ENCODE data around the gene MRPL32.

MRPL32 gene

DNA sequence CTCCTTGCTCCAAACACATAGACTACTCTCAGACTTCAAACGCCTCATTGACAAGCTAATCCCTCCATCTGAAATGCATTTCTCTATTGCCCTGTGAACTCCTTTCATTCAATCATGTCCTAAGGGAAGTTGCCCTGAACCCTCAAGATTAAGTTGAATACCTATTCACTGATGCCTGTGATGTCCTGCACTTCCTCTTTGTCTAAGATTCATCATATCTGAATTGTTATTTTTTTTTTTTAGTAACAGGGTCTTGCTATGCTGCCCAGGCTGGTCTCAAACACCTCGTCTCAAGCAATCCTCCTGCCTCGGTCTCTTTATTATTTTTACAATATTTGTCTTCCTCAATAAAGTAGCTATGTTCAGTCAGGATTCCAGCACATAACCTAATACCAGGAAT is 3.4 kb upstream of the MRPL32 start:
- no peak for DNase-seq

DNA sequence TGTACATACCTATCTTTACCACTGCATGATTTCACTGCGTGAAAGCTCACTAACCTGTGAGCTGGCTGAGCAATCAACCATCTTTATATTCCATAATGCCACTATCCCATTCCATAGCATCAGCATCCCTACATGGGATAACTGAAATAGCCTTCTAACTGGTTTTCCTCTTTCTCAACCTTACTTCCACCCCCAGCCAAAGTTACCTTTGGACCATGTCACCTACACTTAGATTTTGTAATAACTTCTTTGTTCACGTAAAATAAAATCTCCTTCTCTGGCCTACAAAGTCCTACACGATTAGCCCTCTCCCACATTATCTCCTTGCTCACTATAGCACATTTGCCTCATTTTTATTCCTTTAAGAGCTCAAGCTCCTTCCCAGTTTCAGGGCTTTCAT is 2.7 kb upstream of the MRPL32 start:
- DNase-seq, result no peak

DNA sequence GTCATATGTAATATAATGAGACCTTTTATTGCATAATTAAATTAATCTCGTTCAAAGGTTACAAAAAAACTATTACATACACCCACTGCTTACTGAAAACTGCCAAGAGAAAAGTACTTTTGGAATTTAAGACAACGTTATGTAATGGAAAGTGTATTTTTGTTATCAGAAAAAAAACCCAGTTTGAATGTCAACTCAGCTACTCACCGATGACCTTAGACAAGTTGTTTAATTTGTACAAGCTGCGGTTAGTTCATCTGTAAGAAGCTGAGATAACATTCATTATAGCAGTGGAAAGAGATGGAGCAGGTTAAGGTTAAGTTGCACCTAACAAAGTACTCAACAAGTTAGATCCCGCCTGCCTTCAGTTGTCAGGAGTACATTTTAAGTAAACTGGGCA is 1.3 kb upstream of the MRPL32 start:
- no peak for DNase-seq

DNA sequence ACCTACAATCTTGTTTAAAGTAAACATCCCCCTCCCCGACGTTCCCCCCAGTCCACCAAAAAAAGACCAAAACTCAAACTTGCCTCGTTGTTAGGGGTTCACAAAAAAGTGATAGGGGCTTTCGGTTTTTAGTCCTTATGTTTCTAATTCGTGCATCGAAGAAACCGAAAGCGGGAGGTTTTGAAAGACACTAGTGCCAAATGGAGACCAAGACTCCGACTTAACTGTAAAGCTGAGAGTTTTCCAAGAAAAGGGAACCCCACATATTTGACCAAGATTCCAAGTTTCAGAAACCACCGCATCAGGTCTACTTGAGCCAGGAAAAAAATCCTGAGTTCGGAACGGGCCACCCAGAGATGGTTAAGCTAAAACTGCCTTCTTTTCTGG is 736 bp upstream of the MRPL32 start:
- DNase-seq, result no peak

DNA sequence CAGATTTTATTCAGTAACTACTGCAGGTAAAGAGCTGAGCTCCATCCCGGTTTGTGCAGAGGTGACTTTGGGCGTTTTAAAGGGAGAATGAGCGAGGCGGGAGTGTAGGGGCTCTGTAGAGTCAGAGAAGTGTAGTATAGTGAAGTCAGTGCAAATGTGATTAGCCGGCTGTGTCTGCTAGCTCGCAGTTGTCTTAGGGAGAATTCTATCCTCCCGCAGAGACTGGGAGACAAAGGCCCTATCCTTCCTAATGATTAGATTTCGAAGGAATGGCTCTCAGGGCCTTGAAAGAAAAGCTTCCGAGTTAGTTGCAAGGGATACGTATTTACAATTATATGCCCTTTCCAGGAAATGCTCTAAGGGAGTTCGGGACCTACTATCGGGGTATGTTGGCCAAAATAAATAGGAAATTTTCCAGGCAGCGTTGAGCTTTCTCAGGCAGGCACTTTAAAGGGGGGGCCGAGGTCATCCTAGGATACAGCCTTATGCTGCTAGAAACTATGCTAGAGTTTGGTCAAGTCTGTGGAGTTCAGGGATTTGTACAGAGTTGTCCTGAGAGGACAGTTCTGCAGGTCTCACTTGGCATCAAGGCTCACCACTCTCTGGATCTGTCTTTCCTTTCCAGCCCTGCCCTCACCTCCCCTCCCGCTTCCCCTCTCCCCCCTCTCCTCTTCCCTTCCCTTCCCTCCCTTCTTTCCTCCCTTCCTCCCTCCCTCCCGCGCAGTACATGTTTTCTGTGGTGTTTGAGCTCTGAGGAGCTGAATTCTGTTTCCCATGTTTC is 825 bp downstream of the MRPL32 start:
- no peak for DNase-seq

DNA sequence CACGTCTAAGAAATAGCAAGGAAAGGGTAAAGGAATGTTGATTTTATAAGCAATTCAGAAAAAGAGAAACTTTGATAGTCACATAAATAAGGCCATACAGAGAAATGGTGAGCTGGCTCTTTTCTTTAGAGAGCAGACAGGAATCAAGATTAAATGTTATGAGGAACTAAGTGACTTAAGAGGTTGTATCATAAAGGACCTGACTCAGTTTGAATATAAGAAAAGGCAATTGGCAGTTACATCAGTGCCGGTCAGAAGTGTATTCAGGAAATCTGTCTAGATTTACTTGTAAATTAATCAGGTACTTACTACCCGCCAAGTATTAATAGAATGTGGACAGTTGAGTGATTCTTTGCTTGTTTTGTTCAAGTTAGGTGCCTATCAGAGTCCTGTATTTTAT is 2.1 kb downstream of the MRPL32 start:
- no peak for DNase-seq

DNA sequence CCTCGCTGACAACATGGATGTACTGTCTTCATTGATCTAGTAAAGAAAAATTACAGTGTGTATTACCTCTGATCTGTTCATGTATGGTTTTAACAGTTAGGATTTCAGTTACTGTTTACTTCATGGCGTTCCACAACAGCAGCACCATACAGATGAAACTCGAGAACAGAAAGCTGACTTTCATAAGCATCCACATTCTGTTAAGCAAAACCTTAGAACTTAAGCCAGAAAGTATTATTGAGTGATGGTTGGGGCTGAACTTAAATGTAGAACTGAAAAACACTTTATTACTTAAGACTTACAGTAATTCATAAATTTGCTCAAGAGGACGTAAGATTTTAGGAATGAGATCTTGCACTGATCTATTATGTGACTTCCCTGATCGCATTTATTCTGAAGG is 3.7 kb downstream of the MRPL32 start:
- DNase-seq, result no peak

DNA sequence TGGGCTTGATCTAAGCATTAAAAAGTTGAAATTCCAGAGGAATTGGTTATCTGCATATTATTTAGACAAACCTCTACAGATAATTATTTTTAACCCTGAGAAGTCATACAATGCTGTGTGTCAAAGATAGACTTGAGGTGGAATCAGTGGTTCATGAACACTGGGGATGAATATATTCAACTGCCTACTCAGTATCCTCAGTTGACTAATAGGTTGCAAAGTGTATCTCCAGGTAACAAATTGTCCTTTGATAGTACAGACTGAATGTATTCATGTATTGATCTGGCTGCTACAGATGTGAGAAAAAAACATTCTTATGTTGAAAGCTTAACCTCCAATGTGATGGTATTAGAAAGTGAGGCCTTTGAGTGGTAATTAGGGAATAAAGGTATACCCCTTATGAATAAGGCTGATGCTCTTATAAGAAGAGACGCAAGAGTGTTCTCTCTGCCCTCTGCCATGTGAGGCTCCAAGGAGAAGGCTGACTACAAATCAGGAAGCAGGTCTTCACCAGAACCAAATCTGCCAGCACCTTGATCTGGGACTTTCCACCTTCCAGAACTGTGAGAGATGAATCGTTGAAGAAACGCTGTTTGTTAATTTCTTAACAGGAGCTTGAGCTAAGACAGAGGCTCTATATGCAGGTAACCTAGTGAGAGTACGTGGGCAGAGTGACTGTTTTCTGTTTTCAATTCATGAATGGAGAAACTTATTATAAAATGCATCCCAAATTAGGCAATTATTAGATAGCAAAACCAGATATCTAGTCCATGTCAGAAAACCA is 7.5 kb downstream of the MRPL32 start:
- no peak for DNase-seq

DNA sequence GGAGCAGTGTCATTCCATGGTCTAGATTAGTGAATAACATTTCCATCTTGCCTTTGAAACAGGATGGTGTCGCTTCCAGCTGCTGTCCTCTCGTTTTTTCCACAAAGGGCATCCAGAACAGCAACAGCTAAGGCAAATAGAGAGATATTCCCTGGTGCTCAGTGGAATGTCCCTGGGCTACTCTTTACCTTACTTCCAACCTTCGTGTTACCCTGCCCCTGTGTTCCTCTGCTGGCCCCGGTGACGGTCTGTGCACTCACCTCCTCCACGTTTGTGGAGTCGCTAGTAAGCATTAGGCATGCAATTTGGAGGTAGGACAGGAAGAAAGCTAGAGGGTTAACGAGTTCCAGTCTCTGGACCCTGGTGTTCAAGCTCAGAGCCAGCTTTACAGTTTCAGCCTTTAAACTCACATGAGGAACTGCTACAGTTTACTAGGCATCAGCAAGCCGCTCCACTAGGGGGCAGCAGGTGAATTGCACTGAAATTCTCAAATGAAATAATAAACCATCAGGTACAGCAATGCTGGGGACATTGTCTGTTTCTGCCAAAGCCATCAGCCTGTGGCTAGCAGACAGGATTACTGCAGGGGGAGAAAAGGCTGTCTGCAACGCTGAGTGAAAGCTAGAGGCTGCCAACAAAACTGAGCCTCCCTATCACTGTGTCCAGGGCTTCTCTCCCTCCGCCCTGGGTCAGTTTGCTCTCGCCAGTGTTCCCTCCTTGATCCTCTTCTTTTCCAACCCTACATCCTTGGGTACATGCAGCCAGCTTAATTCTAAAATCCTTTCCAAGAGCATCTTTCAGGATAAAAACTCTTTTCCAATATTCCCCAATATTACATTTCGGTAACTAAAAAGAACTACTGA is 9.0 kb downstream of the MRPL32 start:
- peak; percentile 61 for DNase-seq

DNA sequence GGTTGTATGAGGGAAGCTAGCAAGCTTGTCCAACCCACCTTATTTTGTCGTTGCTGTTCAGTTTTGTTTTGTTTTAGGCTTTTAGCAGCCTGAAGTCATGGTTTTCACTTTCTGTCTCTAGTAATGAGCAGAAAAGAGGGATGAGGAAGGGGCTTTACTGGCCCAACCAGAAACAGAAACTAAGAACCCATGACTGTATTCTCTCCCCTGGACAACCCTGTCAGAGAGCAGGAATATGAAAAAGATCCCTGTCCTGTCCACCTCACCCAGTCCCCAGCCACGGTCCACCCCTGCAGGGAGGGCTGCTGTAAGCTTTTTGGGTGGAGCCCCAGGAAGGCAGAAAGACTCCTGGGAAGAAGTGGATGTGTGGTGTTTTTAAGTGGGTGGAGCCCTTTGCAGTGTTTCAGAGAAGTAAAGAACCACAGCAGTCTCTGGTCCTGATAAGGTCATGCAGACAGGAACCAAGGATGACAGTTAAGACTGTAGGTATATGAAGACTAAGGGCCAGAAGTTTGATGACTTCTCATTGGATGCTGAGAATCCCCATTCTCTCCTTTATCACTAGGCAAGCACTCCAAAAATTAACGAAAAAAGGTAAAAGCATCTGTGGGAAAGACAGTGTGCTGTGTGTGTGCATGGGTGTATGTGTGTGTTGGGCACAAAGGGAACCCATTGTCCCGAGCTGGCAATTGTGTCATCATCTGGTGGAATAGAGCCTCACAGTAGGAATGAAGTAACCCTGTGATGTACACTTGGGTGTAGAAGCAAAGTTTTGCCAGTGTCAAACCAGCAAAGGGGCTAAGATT is 13.8 kb downstream of the MRPL32 start:
- no peak for DNase-seq

DNA sequence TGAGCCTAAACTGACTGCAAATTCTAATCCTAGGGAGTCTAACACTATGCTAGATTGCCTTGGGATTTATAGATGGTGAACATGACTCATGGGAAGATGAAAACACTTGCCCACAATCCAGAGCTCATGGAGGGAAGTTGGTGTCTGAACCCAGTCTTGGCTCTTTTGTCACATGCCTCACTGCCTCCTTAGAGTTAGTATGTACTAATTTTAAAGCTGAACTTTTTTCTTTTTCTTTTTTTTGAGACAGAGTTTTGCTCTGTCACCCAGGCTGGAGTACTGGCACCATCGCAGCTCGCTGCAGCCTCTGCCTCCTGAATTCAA is 14.4 kb downstream of the MRPL32 start:
- no peak for DNase-seq

DNA sequence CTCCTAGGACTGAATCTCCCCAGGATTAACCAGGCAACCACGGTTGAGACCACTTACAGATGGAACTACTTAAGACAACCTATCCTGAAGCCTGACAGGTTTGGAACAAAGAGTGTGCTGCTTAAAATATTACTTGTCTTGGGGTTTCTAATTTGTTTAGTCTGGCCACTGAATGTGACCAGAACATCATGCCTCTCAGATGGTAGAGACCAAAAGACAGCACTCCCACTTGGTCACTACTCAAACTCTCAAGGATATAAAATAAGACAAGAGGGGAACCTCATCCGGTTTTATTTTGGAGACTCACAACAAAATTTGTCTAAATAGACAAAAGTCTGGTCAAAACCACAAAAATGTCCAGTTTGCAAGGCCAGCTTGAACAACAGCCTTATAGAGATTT is 15.3 kb downstream of the MRPL32 start:
- no peak for DNase-seq

DNA sequence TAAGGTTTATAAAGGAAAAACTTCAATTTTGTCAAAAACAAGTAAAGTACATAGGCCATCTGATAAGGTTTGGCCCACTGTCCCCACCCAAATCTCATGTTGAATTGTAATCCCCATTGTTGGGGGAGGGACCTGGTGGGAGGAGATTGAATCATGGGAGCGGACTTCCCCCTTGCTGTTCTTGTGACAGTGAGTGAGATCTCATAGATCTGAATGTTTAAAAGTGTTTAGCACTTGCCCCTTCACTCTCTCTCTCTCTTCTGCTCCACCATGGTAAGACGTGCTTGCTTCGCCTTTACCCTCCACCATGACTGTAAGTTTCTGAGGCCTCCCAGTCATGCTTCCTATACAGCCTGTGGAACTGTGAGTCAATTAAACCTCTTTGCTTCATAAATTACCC is 18.2 kb downstream of the MRPL32 start:
- no peak for DNase-seq

DNA sequence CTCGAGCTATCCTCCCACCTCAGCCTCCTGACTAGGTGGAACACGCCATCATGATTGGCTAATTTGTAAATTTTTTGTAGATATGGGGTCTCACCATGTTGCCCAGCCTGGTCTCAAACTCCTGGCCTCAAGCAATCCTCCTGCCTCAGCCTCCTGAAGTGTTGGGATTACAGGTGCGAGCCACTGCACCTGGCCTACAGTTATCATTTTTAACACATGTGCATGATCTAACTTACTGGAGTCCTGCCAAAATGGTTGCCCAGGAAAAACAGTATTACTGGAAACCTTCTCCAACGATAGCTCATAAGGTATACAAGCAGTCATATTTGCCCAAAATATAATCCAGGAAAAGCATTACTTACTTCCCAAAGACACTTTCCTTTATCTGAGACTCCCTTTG is 20.2 kb downstream of the MRPL32 start:
- DNase-seq, result no peak

DNA sequence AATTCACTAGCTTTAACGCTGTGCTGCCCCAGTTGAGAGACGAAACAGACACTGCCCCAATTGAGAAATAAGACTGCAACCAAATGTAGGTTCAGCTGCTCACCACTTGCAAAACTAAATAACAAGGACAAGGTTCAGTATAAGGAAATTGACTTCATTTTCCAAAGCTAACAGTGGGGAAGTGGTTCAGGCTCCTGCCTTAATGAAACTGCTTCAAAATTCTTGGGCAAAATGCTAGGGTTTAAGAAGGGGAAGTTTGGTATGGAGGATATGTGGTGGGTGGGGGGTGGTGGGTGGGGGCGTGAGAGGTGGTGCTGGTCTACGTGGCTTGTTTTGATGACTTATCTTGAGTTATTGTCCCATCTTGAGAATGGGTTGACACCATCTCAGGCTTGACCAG is 21.8 kb downstream of the MRPL32 start:
- no peak for DNase-seq

DNA sequence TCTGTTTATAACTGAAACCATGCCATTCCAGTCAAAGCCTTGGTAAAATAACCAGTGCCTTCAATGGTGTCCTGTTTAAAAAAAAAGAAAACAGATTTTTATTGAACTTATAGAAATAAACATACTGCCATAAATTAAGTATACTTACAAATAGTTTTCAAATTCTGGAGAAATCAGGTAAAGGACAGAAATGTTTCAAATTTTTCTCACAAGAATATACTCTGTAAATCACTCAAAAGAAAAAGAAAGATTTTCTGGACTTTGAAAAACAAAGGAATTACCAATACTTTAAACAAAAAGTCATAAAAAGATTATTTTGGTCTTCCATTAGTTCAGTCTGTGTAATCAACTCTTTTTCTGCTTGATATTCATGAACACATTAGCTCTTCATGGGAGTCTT is 23.9 kb downstream of the MRPL32 start:
- no peak for DNase-seq

DNA sequence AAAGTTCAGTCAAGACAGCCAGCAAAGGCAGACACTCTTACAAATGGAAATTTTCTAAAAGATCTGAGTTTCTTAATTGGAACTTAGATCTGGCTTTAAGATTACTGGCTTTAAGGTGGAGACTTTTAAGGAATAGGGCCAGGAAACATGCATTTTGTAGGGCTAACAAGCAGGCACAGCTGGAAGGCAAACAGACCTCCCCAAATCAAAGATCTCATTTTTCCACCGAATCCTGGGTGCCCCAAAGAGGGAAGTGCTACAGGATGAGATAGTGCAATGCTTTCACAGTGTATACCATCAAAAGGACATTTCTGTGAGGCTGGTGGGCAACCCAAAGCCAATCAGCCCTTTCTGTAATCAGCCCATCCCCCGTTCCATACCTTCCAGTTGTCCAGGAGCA is 27.4 kb downstream of the MRPL32 start:
- DNase-seq, result no peak

DNA sequence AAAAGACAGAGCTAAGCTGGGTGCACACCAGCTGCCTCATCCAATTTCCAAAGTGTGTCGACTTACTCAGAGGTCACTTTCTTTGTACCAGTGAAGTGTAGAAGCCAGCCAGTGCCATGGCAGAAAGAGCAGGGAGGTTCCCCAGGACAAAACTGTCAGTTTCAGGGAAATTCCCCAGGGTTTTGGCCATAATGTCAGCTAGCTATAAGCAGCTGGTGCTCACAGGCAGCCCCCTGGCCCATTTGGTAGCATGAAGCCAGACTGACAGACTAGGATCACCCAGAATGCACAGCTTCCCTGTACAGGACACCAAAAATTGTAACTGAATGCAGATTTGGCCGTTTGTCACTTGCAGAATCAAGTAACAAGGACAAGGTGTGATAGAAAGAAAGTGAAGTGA is 28.6 kb downstream of the MRPL32 start:
- no peak for DNase-seq

DNA sequence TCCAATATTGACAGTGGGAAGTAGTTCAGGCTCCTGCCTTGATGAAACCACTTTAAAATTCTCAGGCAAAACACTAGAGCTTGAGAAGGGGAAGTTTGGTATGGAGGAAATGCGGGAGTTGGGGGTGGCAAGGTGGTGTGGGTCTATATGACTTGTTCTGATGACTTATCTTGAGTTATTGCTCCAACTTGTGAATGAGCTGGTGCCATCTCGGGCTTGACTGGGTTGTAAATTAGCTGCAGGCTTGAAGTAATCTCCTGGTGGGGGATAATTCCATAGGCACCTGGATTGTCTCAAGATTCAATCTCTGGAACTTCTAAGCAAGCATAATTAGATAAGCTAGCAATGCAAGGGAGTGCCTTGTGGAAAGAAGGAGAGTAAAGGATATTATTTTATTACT is 29.0 kb downstream of the MRPL32 start:
- DNase-seq, result no peak

DNA sequence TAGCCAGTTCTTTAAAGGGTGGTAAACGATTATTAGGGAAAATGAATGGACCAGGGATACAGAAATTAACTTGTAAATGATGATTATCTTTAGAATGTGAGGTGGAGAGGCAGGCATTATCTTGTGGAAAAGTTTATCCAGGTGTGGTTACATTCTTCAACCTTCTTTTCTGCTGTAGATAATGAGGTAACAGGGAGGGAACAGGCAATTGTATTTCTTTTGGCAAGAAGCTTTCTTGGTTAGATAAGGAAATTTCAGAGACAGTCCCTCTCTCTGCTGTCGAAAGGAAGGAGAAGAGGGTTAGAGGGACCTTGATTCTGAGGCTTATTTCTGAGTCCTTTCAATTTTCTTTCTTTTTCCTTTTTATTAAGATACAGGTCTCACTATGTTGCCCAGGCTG is 32.1 kb downstream of the MRPL32 start:
- DNase-seq, result no peak

DNA sequence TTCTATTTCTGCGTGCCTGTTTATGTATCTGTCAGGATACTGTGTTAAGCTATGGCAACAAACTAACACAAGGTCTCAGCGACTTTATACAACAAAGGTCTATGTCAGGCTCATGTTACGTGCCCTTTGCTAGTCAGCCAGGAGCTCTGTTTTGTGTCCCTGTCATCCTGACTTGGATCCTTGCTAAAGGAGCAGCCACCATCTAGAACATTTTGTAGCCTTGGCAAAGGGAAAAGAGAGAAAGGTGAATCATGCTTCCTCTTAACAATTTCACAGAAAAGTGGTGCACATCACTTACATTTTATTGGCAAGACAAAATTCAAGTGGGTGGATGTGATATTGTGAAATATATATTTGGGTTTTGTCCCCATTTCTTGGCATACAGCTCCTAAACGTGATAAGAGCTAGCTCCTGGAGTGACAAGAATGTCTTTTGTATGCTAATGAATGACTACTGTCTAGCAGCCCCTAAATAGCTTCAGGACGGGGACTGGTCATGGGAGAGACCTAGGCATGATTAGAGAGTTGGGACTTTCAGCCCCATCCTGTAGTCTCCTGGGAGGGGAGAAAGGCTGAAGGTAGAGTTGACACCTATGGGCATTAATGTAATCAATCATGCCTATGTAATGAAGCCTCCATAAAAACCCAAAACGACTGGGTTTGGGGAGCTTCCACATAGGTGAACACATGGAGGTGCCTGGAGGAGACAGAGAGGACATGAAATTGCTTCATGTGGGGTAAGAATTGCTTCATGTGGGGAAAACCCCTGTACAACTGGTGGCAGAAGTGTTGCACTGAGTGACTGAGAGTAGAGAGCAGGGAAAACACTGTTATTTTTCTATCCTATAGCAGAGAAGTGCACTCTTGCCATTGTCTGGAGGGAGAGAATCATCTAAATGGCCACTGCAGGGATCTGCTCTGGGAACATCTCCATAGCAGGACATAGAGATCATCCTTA is 33.0 kb downstream of the MRPL32 start:
- no peak for DNase-seq

DNA sequence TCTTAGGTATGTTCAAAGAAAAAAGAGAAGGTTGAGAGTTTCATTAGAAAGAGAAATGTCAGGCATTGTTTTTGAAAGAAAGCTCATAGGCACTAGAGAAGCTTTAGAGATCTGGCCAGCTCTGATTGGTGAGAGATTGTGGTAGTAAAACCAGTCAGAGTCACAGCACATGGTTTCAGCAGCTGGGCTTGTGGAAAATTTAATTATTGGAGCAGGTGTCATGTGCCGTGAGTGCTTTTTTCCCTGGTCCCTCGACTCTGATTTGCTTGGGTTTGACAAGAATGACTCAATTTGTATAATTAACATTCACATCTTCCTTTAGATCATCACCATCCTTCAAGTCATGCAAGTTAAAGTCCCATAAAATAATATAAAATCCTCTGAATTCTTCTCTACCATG is 35.2 kb downstream of the MRPL32 start:
- DNase-seq, result no peak
